ENCODE results near the gene TMTC4.
A peak's percentile ranks its signal among the peaks of the same experiment; 100 is the strongest.
"Not testable (repeated sequence)": the region's sequence is repeated elsewhere in the genome, so short reads cannot be mapped to it uniquely, and the experiment has no call there.

Gene TMTC4

DNA sequence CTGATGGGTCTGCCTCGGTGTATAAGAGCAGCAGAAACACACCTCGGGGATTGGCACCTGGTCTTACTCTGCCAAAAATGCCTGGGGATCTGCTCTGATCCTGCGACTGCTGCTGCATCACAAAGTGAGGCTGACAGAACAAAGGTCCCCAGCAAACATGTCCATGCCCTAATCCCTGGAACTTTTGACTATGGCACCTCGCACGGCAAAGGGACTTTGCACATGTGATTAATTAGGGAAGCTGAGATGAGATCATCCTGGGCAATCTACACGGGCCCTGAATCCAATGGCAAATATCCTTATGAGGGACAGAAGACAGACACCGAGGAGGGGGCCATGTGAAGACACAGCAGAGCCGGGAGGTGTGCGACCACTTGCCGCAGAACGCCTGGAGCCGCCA lies 94.5 kb downstream of the TMTC4 start:
- CTCF ChIA-PET: interaction anchor here (1.1 to 1.8 kb wide), 4 partner anchors 8 to 21 kb away, joined by 3 to 4 read pairs (median 4); no protein-coding TSS in a partner anchor
- DNase-seq (ENCODE audit: extremely low spot score): no peak
- POLR2A ChIA-PET: interaction anchor here (0.5 kb wide), 1 partner anchor 22 kb away, joined by 3 read pairs; no protein-coding TSS in a partner anchor
- TF ChIP-seq CTCF (IDR thresholded peaks at IDR 0.05; ENCODE audit: control extremely low read depth, extremely low read depth, low read depth, missing control alignments): no peak

DNA sequence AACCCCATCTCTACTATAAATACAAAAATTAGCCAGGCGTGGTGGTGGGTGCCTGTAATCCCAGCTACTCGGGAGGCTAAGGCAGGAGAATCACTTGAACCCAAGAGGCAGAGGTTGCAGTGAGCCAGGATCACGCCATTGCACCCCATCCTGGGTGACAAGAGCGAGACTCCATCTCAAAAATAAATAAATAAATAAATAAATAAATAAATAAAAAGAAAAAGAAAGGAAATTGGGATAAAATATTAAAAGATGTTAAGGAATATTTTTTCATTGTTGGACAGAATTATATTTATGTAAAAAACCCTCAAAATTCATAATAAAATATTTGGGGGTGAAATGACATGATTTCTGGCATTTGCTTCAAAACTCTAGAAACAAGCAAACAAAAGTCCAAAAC lies 97.4 kb downstream of the TMTC4 start:
- DNase-seq (ENCODE audit: extremely low spot score): not testable (repeated sequence)

DNA sequence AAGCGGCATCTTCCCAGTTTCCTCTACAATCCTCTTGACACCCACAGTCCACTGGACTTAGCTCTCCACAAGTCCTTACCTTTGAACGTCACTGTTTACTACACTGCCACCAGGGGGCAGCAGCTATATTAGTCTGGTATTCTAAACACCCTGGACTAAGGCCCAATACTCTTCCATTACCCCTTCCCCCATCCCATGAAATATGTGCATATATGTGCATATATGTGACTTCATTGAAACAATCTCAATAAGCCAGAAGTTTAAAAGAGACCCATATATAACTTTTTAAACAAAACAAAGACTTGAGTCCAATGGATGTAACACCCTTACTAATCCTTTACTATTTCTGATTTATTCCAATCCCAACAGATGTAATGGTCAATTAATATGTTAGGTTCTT lies 101.5 kb downstream of the TMTC4 start:
- DNase-seq (ENCODE audit: extremely low spot score): peak; percentile 69
- peak; percentile 85 for TF ChIP-seq CTCF (IDR thresholded peaks at IDR 0.05; ENCODE audit: control extremely low read depth, extremely low read depth, low read depth, missing control alignments)
- POLR2A ChIA-PET: interaction anchor here (0.6 kb wide), 2 partner anchors 13 to 489 kb away, joined by 3 read pairs; no protein-coding TSS in a partner anchor
- CTCF ChIA-PET: interaction anchor here (0.6 to 5.5 kb wide), 46 partner anchors 8 to 918 kb away, joined by 3 to 88 read pairs (median 3); partner anchors contain the start of genes GGACT and TMTC4

More for the DNA sequence above, 97.4 kb downstream of the TMTC4 start:
- POLR2A ChIA-PET, CTCF ChIA-PET: not testable (repeated sequence)

- DNase-seq (ENCODE audit: extremely low spot score): no peak
- TF ChIP-seq CTCF (IDR thresholded peaks at IDR 0.05; ENCODE audit: control extremely low read depth, extremely low read depth, low read depth, missing control alignments): no peak
- ChIA-PET POLR2A (no interaction called here), CTCF (interaction anchor here (2.6 kb wide), 1 partner anchor 561 kb away, joined by 5 read pairs; no protein-coding TSS in a partner anchor)
These were observed 108.1 kb downstream of the TMTC4 start for GRCh38 chr13:100566543-100566942.

DNA sequence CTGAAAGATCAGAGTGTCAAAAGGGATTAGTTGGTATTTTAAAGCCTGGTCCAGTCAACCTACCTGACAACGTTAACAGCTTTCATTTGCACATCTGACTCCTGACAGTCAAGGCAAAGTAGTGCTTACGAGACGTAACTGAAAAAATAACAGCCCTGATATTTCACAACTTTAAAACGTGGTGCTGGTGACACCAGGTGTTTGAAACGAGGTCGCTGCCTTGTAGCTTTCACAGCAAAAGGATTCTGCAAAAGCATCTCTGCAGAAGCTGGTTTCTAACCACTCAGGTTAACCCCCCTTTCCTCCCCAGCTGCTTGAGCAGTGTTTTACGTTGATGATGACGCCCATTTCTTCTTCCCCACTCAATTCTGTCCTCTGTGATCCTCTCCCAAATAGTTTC lies 109.3 kb downstream of the TMTC4 start:
- ChIA-PET CTCF (interaction anchor here (0.7 to 3.2 kb wide), 2 partner anchors 8 to 14 kb away, joined by 3 to 25 read pairs; no protein-coding TSS in a partner anchor), POLR2A (no interaction called here)
- no peak for TF ChIP-seq CTCF (IDR thresholded peaks at IDR 0.05; ENCODE audit: control extremely low read depth, extremely low read depth, low read depth, missing control alignments)
- no peak for DNase-seq (ENCODE audit: extremely low spot score)

DNA sequence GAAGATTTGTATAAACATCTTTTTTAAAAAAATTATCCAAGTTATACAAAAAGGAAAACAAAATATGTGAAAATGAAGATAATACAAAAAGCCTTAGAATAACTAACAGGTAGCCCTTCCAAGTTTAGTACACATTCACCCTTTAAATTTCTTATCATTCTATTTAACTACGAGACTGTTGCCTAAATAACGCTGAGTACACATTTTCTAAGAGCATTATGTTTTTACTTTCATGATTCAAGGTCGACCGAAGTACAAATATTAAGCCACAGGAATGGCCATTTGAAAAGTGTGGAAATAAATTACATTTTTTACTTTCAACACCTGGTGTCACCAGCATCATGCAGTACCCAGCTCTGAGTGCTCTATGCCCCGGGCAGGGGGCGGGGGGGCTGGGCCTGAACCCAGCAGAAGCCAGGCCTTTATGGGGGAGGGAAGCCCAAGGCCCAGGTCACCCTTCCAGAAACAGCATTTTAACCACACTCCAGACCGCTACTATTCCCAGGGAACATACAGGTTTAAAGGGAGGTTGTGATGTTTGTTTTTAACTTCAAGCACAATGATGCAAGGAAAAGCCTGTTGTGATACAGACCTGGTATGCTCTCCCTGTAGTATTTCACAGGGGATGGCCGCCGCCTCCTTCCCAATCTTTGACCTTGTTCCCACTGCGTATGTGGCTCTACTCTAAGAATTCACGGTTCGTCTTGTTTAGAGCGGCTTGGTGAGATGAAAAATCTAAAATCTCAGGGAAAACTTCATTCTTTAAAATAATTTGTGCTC lies 110.0 kb downstream of the TMTC4 start:
- DNase-seq (ENCODE audit: extremely low spot score): no peak
- ChIA-PET CTCF (interaction anchor here (3.2 kb wide), 1 partner anchor 9 kb away, joined by 25 read pairs; no protein-coding TSS in a partner anchor), POLR2A (no interaction called here)
- TF ChIP-seq CTCF (IDR thresholded peaks at IDR 0.05; ENCODE audit: control extremely low read depth, extremely low read depth, low read depth, missing control alignments): no peak

DNA sequence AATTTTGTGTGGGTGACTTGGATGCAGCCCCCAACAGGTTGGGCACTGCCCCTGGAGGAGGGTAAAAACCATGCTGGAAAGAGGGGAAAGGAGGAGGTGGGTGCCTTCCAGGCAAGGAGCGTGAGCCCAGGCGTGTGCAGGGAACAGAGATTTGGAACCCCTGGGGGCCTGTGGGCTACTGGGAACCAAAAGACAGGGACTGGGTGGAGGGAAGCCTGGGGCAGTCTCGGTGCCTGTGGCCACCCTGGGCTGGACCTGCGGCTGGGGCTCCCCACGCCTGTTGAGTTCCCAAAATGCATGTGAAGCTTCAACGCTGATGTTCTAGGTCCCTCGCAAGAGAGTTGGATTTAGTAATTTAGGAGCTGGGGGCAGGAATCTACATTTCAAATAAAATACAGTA lies 110.8 kb downstream of the TMTC4 start:
- ChIA-PET POLR2A (no interaction called here), CTCF (interaction anchor here (3.2 kb wide), 1 partner anchor 10 kb away, joined by 25 read pairs; no protein-coding TSS in a partner anchor)
- DNase-seq (ENCODE audit: extremely low spot score): no peak
- no peak for TF ChIP-seq CTCF (IDR thresholded peaks at IDR 0.05; ENCODE audit: control extremely low read depth, extremely low read depth, low read depth, missing control alignments)

Data from GM10248 (cell line).